OCI-LY7 (cell line): Measurements from ENCODE around the gene ATP6V1B1. TPM values are rescaled to one million over a fixed set of nuclear protein-coding genes. Genes with fewer than 3 reads are reported as not detected.

Experiments used
- BruUV-seq: library from RNA; stranded (reverse); fragments of 400-500 nt; replicated peaks from 2 replicates; lab custom pipeline; 2021; lab: Mats Ljungman, UMichigan
- CTCF ChIA-PET: fragments of 300-600 bp; sonication (Branson Sonifier 250); formaldehyde crosslinking; loops from one replicate; lab custom pipeline; 2022; ENCODE audit warnings: antibody characterized with exemption; ENCODE audit not compliant: unreplicated experiment; lab: Charles Lee
- POLR2A ChIA-PET: fragments of 300-600 bp; sonication (Branson Sonifier 250); formaldehyde crosslinking; loops from one replicate; lab custom pipeline; 2022; ENCODE audit warnings: antibody characterized with exemption; lab: Charles Lee
- DNase-seq: peaks from one replicate; pipeline ENCODE4 v3.0.0-alpha.2; 2015; ENCODE audit warnings: low spot score
- H2AFZ ChIP-seq: fragments of 200-600 bp; sonication (generic), shearing (Covaris generic); 2 replicates; pipeline ENCODE4 v1.6.1; 2014; ENCODE audit warnings: mild to moderate bottlenecking, antibody characterized with exemption, low read length, moderate library complexity
- H3K27ac ChIP-seq: fragments of 200-600 bp; sonication (generic); 2 replicates; pipeline ENCODE4 v1.5.1; 2014; ENCODE audit warnings: mixed run types, low read depth, mild to moderate bottlenecking, moderate library complexity, low read length, inconsistent platforms; ENCODE audit not compliant: poor library complexity, severe bottlenecking
- H3K36me3 ChIP-seq: fragments of 200-600 bp; sonication (generic); 2 replicates; pipeline ENCODE4 v1.6.1; 2014; ENCODE audit warnings: mild to moderate bottlenecking, antibody characterized with exemption, low read length, moderate library complexity, mixed read lengths; ENCODE audit not compliant: insufficient read depth
- H3K4me1 ChIP-seq: fragments of 200-600 bp; sonication (generic); 2 replicates; pipeline ENCODE4 v1.5.1; 2014; ENCODE audit warnings: mild to moderate bottlenecking, low read length; ENCODE audit not compliant: insufficient read depth, poor library complexity, severe bottlenecking
- H3K4me2 ChIP-seq: fragments of 200-600 bp; sonication (generic); 2 replicates; pipeline ENCODE4 v1.6.1; 2014; ENCODE audit warnings: mild to moderate bottlenecking, low read length
- H3K4me3 ChIP-seq: fragments of 200-600 bp; sonication (generic); 2 replicates; pipeline ENCODE4 v1.5.1; 2014; ENCODE audit warnings: mild to moderate bottlenecking, low read depth, low read length; ENCODE audit not compliant: poor library complexity, severe bottlenecking
- H3K79me2 ChIP-seq: fragments of 200-600 bp; sonication (generic); 2 replicates; pipeline ENCODE4 v1.6.1; 2016; ENCODE audit warnings: low read depth, mild to moderate bottlenecking, low read length, moderate library complexity, mixed read lengths; ENCODE audit not compliant: insufficient read depth
- H3K9me2 ChIP-seq: fragments of 200-600 bp; sonication (generic); 2 replicates; pipeline ENCODE4 v1.6.1; 2016; ENCODE audit warnings: mild to moderate bottlenecking, low read length, mixed read lengths; ENCODE audit not compliant: insufficient read depth
- H3K9me3 ChIP-seq: fragments of 200-600 bp; sonication (generic); 2 replicates; pipeline ENCODE4 v1.6.1; 2014; ENCODE audit warnings: mild to moderate bottlenecking, mixed run types, low read length, mixed read lengths
- H4K20me1 ChIP-seq: fragments of 200-600 bp; sonication (generic); 2 replicates; pipeline ENCODE4 v1.6.1; 2014; ENCODE audit warnings: mild to moderate bottlenecking, antibody characterized with exemption, low read length, moderate library complexity, mixed read lengths; ENCODE audit not compliant: insufficient read depth
- CTCF ChIP-seq: fragments of 200-600 bp; sonication (generic); conservative IDR thresholded peaks from 2 replicates; pipeline ENCODE4 v1.5.1; 2014; ENCODE audit warnings: mild to moderate bottlenecking, antibody characterized with exemption, low read length, moderate library complexity, mixed read lengths
- EZH2phosphoT487 ChIP-seq: fragments of 200-600 bp; sonication (generic); IDR thresholded peaks from 2 replicates; pipeline ENCODE4 v1.6.1; 2018; ENCODE audit warnings: low read depth, borderline replicate concordance, mild to moderate bottlenecking, mixed run types, antibody characterized with exemption, low read length, moderate library complexity, mixed read lengths
- intact Hi-C: fragments of 100-400 bp; cut with micrococcal nuclease; formaldehyde crosslinking; loops from one replicate; pipeline ENCODE4 v1.10.0; 2022; ENCODE audit not compliant: unreplicated experiment
- total RNA-seq, 2 experiments: library from RNA; depleted of rRNA in 1 of 2; stranded (reverse); fragments of >200 nt in 1 of 2; shearing (Covaris generic) in 1 of 2; gene quantifications; 2 replicates each; pipeline ENCODE4 v1.2.3, GENCODE V29; 2014 to 2022

ATP6V1B1 gene
- total RNA-seq, 2 experiments from 2014 or later, result not detected

DNA sequence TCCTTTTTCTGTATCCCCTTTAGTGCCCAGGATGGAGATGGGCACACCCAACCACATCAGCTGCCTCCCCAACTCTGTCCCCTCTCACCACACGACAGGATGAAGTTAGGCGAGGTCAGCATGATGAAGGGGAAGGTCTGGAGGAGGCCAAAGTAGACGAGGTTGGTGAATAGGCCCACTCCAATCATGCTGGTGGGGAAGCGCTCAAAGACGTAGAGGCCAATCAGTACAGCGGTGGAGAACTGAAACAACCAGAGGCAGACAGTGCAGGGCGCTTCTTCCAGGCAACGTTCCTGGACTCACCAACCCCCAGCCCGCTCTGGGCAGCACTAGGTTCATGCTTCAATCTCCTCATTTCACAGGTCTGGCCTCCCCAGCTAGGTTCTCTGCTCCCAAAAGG, 56.0 kb downstream of the ATP6V1B1 start:
- Histone ChIP-seq H3K27ac (no peak overlapping the region), H3K79me2 (peaks cover 20% of the 10 kb centered on the region), H4K20me1 (peaks cover 13% of the 10 kb centered on the region), H3K4me1 (peaks cover 19% of the 10 kb centered on the region), H3K9me3 (no peaks in the 10 kb centered on the region), H3K4me2 (no peak overlapping the region), H3K36me3 (peaks cover 60% of the 10 kb centered on the region; the same call in 1 of the 2 replicates), H2AFZ (no peak overlapping the region), H3K9me2 (no peaks in the 10 kb centered on the region), H3K4me3 (no peak overlapping the region)
- intact Hi-C loops, result no loop called here
- ChIA-PET POLR2A (no interaction called here), CTCF (no interaction called here)
- TF ChIP-seq EZH2phosphoT487, result no peak
- no TSS peak for BruUV-seq
- no peak for DNase-seq

DNA sequence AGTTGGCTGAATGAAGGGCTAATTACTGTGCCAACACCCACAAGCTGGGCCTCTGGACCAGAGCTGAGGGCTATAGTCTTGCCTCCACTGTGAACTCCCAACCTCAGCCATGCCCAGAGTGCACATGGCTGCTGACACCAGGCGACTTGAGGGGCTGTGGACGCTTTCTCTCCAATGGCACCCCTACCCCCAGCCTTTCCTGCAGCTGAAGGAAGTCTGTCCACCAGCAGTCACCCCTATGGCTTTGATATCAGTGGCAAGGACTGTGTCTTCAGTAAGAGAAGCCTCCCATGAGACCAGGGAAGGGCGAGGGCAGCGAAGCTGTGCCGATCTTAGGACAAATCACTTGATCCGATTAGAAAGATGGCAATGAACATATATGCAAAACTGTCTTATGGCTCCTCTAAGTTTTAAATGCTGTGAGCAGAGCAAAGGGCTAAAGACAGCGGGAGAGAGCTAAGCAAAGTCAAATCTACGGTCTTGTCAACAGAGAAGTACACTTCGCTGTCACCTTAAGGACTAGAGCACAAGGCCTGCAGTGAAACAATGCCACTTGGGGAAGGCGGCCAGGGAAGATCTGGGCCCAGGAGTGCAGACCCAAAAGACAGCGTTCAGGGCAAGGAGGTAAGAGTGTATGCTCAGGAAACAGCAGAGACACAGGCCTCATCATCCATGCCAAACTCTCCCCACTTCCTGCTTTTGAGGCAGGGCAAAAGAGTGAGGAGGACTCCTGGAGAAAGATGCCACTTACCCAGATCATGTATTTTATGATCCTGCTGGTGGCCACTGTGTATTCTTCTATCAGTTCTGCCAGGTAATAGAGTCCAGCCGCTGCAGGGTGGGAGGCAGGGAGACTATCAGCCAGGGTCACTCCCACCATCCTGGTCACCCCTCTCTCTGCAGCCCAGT, 57.5 kb downstream of the ATP6V1B1 start:
- Histone ChIP-seq H3K36me3 (peaks cover 45% of the 10 kb centered on the region; the same call in 1 of the 2 replicates), H2AFZ (no peak overlapping the region), H3K4me1 (peaks cover 19% of the 10 kb centered on the region), H3K9me3 (no peaks in the 10 kb centered on the region), H3K9me2 (no peaks in the 10 kb centered on the region), H3K4me2 (peak overlapping the region; percentile 100), H3K79me2 (peaks cover 20% of the 10 kb centered on the region), H3K4me3 (peak overlapping the region; percentile 100), H3K27ac (no peak overlapping the region), H4K20me1 (peaks cover 13% of the 10 kb centered on the region)
- ChIA-PET CTCF (no interaction called here), POLR2A (no interaction called here)
- TSS peak; percentile 58 for BruUV-seq
- intact Hi-C loops, result no loop called here
- DNase-seq, result no peak
- no peak for TF ChIP-seq CTCF
- TF ChIP-seq EZH2phosphoT487, result no peak

DNA sequence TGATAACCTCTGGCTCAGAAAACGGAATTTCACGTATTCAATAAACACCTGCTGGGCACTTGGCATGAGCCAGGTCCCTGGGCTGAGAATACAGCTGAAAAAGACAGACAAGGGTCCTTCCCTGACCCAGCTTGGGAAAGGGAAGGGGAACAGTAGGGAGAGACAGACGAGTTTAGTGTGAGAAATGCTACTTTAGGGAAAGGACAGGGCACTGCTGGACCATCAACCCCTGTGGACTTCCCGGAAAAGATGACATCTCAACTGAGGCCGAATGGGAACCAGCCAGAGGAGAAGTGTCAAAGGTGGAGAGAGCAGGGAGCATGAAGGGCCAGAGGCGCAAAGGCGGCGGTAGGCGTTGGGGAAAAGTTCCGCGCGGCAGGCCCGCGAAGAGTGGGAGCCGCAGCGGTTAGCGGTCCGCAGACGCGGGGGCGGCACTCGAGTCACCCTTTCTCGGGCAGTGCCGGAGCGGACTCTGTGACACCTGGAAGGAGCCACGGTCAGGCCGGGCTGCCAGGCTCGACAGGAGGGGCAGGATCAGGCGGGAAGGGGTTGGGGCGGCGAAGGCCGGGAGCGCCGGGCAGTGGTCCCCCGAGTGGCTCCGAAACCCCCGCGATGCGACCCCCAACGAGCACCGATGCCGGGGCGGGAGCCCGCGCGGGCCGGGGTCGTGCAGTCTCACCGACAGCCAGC, 58.5 kb downstream of the ATP6V1B1 start:
- Histone ChIP-seq H3K9me3 (no peaks in the 10 kb centered on the region), H3K27ac (peak overlapping the region; percentile 37), H4K20me1 (peaks cover 13% of the 10 kb centered on the region), H3K4me1 (peaks cover 19% of the 10 kb centered on the region), H2AFZ (peak overlapping the region; percentile 63; the same call in 1 of the 2 replicates), H3K4me2 (peak overlapping the region; percentile 100), H3K4me3 (peak overlapping the region; percentile 100), H3K79me2 (peaks cover 20% of the 10 kb centered on the region), H3K36me3 (peaks cover 36% of the 10 kb centered on the region; the same call in 1 of the 2 replicates), H3K9me2 (no peaks in the 10 kb centered on the region)
- ChIA-PET CTCF (no interaction called here), POLR2A (no interaction called here)
- intact Hi-C loops, result loop anchor here (2.0 kb wide), 1 partner anchor 75 kb away; the partner anchor contains the start of gene NAGK
- peak; percentile 33 for DNase-seq
- no TSS peak for BruUV-seq
- TF ChIP-seq CTCF (no peak), EZH2phosphoT487 (no peak)
